Measurements from ENCODE around the gene MAML2.

Gene MAML2

GRCh38 chr11:96012086-96012824 is 330.7 kb downstream of the MAML2 start:
- peak; percentile 95 for DNase-seq (ENCODE audit: low spot score)

DNA sequence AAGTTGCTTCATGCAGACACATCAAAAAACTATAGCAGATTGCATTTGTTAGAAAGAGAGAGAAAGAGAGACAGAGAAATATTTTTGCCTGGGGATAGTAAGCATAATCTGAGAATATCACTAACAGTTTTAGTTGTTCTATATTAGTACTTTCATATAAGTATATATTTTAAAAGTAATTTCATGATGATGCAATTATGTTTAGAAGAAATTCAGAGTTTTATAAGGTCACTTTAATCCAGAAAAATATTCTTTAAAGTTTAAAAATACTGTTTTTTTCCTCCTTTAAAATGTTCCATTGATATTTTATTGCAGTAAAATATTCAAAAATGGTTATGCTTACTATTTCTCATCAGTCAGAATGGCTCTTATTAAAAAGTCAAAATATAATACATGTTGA is 332.3 kb downstream of the MAML2 start:
- DNase-seq (ENCODE audit: low spot score) = no peak

DNA sequence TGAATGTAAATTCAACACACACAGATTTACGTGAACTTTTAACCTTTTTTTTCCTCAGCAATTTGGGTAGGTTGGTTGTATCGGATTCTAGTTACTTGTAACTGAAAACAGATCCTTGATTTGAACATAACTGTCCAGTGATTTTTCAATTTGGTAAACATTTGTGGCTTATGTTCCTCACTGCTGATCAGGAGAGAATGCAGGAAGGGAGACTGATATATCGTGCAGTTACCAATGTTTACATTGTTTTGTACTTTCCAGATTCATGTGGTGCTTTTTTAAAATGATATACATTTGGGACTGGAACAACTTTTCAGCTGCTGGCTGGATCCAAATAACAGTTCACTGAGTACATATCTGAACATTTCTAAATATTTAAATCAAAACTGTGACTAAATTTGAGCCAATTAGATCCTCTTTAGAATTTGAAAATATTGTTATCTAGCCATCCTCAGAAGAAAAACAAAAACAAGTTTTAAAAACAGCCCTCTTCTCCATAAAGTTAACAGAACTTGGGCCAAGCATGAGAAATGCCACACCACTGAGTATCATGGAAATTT is 334.8 kb downstream of the MAML2 start:
- no peak for DNase-seq (ENCODE audit: low spot score)

DNA sequence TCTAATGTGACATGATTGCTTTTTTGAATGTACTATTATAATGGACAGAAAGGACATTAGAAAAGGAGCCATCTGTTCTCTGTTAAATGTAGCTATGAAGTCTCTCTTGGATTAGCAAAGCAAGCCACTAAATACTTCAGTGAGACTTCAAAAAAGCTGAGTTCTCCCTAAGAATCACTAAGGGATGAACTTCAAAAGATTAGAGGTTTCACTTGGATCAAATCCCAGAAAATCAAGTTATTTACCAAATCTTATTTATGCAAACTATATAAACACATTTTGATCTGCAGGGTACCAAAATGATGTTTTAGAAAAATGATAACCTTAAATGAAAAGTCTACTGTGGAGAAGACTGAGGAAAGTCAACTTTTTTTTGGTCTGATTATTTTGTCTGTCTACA is 337.0 kb downstream of the MAML2 start:
- no peak for DNase-seq (ENCODE audit: low spot score)

- DNase-seq (ENCODE audit: low spot score) = no peak
These were observed 338.1 kb downstream of the MAML2 start for GRCh38 chr11:96004862-96005261.

- no peak for DNase-seq (ENCODE audit: low spot score)
These were observed 340.2 kb downstream of the MAML2 start for GRCh38 chr11:96002754-96003290.

GRCh38 chr11:96002339-96002738 is 340.7 kb downstream of the MAML2 start:
- no peak for DNase-seq (ENCODE audit: low spot score)

DNA sequence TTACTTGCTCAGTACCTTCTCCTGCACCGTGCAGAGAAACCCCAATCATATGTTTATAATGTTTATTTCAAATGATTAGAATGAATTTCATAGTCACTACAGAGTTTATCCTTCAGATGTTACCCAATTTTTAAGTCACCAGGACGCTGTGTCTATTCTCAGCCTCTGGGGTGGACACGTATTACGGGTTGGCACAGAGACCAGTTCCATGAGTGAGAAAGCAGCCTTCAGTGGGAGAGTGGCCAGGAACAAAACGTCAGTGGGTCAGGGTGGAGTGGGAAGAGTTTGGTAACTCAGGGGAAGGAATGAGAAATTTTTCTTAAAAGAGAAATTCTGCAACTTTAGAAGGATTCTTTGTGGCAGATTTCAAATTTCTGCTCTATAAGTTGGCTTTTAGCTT is 342.0 kb downstream of the MAML2 start:
- peak; percentile 66 for DNase-seq (ENCODE audit: low spot score)

DNA sequence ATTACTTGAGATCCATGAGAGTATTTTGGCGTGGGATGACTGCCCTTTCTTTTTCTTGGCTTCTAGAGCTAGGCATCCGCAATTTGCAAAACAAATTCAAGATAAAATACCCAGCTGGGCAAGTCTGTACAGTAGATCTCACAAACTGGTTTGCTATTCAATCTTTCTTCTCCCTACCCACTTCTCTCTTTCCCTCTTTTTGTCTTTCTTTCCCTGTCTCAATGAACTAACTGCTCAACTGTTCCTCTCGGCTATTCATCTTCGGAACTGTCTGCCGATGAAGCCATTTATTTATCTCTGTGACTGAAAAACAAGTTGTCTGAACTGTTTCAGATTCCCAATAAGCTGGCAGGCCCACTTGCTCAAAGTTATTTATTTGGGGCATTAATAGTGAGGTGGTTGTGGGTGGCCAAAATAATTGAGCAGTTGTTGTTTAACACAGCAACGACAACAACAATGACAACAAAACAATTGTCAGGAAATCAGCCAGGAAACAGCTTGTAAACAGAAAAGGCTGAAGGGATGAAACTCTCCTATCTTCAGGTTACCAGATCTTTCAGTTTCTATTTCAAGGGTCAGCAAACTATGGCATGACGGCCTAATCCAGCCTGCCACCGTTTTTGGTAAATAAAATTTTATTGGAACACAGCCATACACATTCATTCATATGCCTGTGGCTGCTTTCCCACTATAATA is 343.1 kb downstream of the MAML2 start:
- no peak for DNase-seq (ENCODE audit: low spot score)

GRCh38 chr11:95996621-95997235 is 346.3 kb downstream of the MAML2 start:
- no peak for DNase-seq (ENCODE audit: low spot score)

- DNase-seq (ENCODE audit: low spot score) = no peak
These were observed 348.7 kb downstream of the MAML2 start for GRCh38 chr11:95994329-95994728.

- DNase-seq (ENCODE audit: low spot score) = no peak
These were observed 349.3 kb downstream of the MAML2 start for GRCh38 chr11:95993438-95994298.

- no peak for DNase-seq (ENCODE audit: low spot score)
These were observed 351.4 kb downstream of the MAML2 start for GRCh38 chr11:95991545-95991944.

DNA sequence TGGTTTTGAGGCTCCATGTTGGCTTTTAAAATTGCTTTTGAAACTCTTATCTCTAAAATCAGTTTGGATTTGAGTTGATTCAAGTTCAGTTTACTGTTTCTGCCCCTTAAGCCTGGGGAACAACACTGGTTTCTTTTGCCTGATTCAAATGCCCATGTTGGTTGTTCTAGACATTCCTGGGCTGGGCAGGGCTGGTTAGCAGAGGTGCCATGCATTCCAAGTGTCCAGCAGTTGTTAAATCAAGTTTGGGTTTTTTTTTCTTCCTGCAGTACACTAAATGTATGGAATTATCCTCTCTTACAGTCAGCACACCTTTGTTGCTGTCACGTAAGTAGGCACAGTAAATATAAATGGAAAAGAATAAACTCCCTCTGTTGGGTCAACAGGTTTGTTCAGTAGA is 351.9 kb downstream of the MAML2 start:
- DNase-seq (ENCODE audit: low spot score) = no peak

DNA sequence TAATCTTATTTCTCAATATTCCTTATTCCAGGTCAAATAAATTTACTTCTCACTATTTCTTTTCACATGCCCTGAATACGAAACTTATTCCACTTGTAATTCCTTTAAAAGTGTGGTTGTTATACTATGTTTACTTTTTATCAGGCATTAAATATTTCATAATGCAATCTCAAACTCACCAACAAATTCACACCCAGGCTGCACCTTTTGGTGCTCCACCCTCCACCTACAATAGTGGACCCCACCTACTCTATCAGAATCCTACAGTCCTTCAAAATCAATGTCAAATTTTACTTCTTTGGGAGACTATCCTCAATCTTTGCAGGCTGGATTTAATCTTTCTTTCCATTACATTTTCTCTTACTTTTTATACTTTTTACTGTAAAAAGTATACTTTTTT is 353.2 kb downstream of the MAML2 start:
- no peak for DNase-seq (ENCODE audit: low spot score)

DNA sequence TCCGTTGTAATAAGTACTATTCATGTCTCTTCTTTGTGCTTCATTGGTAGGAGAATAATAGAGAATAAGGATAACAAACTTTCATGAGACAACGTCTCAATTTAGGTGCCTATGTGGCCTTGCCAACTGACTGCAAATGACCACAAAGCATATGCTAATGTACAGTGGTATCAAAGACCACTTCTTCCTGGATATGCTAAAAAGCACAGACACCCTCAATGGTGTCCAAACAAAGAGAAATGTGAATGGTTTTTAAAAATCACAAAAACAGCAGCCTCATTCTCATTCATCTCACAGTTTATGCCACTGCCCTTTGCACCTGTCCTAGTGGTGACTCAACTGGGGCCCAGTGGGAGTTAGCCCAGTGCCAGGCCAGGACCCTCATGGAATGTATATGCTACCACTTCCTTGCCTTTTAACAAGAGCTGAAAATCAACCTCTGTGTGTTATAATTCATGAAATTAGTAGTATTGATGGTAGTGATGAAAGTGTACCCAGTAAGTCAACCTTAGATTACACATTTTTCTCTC is 353.9 kb downstream of the MAML2 start:
- no peak for DNase-seq (ENCODE audit: low spot score)

DNA sequence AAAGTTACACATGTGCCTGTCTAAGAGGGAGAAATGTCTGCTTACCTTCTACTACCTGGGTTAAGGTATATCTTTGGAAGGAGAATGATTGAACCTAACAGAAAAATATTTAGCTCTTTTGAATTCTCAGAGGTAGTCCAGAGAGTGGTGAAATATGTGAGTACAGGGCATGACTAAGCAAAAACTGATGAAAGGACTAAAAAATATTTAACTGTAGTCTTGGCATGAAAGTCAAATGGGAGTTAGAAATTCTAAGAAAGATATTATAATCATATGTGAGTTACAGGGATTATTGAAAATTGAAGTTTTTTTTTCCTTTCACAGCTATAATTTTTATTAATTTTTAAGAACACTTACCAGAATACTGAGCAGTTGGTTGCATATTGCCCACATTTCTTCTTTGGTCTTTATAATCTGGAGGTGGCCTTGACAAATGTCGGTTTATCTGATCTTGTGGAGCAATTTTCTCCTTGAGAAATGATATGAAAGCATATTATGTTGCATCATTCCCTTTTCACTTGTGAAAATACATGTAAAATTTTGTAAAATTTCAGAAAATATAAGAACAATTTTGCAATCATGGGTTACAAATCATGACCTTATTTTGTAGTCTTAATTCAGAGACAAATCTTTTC is 357.7 kb downstream of the MAML2 start:
- no peak for DNase-seq (ENCODE audit: low spot score)

- no peak for DNase-seq (ENCODE audit: low spot score)
These were observed 358.9 kb downstream of the MAML2 start for GRCh38 chr11:95984072-95984471.

DNA sequence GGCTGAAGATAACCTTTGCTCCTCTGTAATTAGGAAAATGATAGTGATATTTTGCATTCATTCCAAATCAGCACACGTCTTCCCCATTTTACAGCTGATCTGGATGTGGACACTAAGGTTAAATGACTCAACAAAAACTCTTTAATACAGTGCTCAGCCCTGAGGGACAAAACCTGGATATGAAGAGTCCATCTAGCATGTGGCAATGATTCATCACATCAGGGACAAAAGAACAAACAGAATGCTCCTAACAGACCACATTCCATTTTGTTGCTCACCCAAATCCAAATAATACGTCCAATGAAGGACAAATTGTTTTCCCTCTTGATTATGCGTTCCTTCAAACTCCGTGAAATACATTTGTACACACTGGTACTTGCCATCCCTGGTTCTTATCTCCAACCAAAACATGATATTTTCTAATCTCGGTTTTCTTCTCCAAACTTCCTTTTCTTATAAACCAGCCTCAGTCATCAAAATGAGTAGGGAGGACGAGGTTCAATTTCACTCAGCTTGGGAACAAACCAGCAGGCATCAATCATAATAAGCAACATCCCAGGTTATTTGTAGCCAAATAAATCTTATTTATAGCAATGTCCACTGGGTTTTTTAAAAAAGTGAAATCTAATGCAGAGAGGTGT is 365.3 kb downstream of the MAML2 start:
- no peak for DNase-seq (ENCODE audit: low spot score)

DNA sequence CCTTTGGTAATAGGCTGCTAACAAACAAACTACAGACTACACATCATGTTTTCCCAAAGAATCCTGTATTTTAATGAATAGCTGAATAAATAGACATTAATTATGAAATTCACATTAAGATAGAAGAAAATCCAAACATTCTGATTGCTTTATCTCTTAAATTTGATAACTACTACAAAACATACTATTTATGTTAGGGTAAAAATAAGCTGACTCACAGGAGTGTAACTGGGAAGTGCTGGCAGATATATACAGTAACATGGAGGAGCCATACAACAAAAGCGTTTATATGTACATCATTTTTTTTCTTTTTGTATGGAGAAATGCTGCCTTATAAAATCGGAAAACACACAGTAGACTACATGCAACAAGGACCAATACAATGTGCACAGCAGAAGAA is 366.4 kb downstream of the MAML2 start:
- DNase-seq (ENCODE audit: low spot score) = no peak
